Measurements from ENCODE around the gene RNF13.
"Not testable (repeated sequence)": the region's sequence is repeated elsewhere in the genome, so short reads cannot be mapped to it uniquely, and the experiment has no call there.

RNF13 gene

GRCh38 chr3:149959443-149959842, 146.4 kb downstream of the RNF13 start:
- DNase-seq: no peak

DNA sequence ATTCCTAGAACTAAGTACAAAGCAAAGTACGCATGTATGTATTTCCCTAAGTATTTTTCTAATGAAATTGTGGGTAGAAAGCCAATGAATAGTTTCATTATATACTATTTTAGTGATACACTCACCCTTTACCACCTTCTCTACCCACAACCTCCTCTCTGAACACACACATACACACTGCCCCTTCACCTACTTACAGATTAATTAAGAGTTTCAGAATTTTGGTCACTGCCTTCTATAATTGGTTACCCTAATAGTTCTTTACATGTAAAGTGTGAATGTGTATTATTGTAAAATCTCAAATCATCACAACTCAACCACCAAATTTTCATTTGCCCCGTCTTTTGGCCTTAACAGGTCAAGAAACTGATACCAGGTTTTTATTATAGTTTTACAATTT, 150.5 kb downstream of the RNF13 start:
- DNase-seq: no peak

- peak in 1 of 4 experiments; percentile 13 for DNase-seq
These were observed 151.3 kb downstream of the RNF13 start for GRCh38 chr3:149964291-149964690.

- peak in 3 of 4 experiments; percentile 11 to 38 (median 36) for DNase-seq
These were observed 152.3 kb downstream of the RNF13 start for GRCh38 chr3:149965278-149965677.

DNA sequence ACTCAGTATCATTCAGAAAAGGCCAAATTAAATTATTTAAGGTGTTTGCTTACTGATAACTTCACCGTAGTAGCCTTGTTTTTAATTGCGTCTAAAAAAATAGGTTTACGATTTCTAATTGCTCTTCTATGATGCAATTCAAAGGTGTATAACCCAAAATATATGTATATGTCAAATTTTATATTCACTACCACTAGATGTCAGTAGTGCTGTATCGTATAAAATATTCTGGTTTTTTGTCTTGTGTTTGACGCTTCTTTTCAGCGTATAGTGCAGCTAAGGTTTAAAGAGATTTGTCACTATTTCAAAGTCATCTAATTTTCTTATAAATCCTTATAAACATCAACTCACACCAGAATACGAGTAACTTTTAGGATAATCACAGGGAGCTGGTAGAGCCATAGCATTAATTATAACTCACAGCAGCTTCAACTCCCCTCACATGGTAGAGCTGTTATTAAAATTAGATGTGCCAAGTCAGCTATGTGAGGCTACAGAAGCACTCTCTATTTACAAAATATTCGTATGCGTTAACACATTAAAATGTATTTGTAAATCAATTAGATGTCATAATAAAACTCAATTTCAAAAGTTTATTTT, 154.2 kb downstream of the RNF13 start:
- DNase-seq: peak in 2 of 4 experiments; percentile 41 to 49

DNA sequence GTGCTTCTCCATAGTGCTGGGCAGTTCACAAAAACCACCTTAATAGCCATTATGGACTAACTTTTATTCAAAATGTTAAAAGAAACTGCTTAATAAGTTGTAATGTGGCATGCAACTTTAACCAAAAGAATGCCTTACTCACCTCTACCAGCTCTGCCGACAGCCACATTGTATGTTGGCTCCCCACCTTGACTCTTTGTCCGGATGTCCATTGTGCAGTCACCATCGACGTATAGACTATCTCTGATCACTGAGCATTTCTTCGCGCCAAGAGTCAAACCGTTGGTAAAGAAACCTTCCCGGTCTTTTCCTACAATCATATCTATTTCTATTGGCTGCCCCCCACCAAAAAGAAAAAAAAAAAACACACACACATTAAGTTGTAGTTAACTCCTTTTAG, 155.2 kb downstream of the RNF13 start:
- no peak for DNase-seq

DNA sequence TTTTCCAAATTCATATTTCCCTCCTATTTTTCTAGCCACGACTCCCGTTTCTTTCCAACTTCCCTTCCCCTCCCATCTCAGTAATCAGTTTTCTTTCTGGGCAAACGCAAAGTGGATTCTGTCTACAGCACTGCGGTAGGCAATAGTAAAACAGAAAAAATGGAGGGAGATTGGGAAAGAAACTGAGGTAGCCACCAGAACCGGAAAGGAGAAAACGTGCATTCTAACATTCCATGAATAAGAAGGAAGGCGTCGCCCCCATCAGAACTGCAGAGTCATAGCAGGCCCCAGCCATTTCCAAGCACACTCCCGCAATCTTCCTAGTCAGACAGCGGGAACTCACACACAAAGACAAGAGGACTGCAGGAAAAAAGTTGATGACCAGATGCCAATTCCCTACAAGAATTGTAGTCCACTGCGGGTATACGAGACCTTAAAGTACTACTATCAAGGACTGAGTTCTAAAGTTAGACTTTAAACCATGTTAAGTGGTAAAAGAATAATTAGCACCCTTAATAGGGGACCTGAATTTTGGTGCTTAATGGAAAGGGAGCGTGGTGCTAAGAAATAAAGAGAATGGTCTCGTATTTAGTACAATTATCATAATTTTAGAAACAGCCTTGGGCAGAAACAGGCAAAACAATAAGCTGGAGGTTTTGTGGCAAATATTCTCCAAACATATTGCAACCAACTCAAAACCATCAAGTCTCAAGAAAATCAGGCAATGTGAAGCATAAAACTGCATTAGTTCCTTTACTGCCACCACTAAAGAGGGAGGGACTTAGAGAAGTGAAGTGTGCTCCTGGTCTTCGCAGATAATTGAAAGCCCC, 156.3 kb downstream of the RNF13 start:
- DNase-seq: no peak

DNA sequence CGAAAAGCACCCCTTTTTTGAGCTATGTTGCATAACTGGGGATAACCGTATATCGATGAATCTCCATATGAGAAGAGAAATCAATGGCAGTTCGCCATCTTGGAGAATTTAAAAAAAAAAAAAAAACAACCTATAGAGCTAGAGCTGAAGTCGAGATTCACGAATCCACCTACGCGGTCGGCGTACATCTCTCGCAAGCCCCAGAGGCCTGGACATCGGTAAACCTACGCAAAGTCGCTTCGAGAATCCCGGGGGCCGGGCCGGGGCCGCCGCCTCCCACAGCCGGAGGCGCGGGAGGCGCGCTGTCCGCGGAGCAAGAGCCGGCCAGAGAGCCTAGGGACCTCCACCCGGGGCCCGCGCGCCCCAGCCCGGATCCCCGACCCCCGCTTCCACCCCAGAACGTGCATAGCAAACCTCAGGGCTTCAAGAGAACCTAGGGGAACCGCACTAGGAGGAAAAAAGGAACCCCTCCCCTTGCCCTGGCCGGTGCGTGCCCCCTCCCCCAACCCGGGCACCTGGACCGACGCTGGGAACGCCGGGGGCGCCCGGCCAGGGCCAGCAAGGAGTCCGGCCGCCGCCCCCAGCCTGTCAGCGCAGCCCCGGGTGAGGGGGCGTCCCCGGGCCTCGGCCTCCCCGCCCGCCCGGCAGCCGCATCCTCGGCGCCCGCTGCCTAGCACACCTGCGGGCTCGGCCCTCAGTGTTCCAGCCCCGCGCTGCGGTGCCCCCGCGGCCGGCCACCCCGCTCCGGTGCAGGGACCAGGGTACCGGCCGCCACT, 157.1 kb downstream of the RNF13 start:
- peak; percentile 48 to 62 (median 53) for DNase-seq

DNA sequence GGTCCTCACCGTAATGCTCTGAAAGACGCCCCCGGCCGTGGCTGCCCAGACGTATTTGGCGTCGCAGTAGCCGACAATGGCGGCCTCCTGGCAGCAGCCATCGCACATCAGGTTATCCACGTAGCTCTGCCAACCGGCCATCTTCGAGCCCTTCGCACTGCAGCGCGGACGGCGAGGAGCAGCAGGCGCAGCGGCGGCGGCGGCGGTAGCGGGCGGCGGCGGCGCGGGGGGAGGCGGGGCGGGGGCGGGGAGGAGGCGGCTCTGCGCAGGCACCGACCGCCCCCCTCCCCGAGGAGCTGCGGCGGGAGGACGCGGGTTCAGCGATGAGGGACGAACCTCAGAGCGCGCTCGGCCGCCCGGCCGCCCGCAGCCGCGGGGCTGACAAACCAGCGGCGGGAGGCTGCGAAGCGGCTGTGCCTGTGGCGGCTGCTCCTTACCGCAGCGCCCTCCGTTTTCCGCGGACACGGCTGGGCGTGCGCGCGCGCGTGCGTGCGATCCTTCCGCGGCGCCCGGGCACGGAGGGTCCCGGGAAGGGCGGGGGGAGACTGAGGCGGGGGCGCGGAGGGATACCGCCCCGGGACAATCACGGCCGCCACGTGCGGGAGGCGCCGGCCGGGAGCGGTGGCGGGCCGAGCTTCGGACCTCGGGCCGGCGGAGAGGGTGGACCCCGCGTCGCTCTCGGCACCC, 157.8 kb downstream of the RNF13 start, which contains the start of gene PFN2:
PFN2 (minus strand) TSS at position 180 of the 687 bp plus-strand sequence; CDS start at position 141, 39 bp downstream.
- DNase-seq: peak; percentile 11 to 54 (median 34)

DNA sequence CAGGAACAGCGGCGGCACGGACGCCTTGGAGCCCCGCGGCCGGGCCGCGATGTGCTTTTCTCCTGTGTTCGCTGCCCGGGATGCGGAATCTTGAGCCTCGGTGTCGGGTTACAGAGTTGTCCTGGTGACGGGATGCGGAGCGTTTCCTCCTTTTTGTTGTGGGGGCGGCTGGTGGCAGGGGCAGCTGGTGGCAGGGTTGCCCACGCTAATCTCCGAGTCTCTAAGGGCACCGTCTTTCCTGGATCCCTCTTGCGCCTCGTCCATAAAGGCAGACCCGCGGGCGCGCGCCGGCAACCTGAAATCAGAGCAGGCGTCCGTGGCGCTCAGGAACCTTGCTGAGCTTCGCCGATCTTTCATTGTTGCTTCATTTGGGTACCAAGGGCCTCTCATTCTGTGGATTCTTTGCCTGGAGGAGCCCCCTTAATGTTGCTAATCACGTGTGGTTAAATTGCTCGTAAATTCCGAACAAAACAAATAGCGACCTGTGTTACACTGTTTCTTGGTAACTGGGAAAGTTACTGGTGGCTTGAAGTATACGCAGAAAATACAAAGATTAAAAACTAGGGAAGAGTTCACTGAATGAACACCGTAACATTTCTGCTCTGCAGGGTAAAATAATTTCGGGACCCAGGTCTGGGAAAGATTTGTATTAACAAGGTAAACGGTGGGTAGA, 158.5 kb downstream of the RNF13 start:
- peak; percentile 23 to 54 (median 46) for DNase-seq

DNA sequence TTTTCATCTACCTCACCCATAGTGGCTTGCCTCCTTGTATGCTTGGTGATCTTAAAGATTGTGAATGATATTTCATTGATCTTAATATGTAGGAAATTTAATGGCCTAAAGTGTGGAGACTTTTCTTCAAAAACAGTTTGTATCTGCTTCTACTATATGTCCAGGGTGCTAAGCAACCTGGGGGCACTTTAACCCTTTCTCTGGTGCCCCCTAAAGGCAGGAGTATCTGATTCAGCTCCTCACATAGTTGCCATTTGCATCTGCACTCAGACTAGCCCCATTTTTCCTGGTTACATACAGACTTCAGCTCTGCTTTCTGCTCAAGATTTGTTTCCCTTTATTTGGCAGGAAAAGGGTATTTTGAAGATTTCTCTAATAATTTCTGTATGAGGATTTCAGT, 162.9 kb downstream of the RNF13 start:
- DNase-seq: no peak

DNA sequence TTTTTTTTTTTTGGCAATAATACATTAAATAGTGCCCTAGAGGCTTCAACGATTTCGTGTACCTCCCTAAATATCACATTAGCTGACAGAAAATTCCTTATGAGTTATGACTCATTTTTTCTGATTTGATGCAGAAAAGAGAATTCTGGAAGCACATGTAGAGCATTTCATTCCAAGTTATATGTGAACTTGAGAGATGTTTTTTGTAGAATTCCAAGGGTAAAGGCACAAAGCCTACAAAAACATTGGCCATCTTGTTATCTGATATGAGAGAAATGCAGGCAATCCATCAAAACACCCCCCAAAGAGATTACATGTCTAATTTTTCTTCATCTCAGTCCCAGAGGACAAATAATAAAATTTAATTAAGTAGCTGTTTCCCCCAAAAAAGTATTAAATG, 164.4 kb downstream of the RNF13 start:
- no peak for DNase-seq

GRCh38 chr3:149981979-149982378, 169.0 kb downstream of the RNF13 start:
- DNase-seq: not testable (repeated sequence)

DNA sequence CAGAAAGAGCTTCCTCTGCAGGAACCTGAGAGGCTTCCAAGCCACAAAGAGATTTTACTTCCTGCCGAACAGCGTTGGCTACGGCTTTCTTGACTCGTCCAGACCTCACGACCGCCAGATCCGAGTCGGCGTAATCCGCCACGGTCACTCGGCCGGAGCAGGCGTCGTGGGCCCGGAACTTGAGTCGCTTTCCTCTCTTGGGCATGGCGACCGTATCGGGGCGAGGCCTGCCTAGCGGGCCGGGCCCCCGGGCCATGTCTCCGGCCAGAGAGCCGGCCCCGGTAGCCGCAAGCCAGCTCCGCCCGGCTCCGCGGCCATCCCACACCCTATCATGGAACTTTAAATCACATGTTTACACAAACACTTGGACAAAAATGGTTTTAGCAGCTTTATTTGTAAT, 170.0 kb downstream of the RNF13 start:
- DNase-seq: not testable (repeated sequence)

- no peak for DNase-seq
These were observed 170.6 kb downstream of the RNF13 start for GRCh38 chr3:149983628-149984027.

GRCh38 chr3:149989307-149989706, 176.3 kb downstream of the RNF13 start:
- DNase-seq: no peak

DNA sequence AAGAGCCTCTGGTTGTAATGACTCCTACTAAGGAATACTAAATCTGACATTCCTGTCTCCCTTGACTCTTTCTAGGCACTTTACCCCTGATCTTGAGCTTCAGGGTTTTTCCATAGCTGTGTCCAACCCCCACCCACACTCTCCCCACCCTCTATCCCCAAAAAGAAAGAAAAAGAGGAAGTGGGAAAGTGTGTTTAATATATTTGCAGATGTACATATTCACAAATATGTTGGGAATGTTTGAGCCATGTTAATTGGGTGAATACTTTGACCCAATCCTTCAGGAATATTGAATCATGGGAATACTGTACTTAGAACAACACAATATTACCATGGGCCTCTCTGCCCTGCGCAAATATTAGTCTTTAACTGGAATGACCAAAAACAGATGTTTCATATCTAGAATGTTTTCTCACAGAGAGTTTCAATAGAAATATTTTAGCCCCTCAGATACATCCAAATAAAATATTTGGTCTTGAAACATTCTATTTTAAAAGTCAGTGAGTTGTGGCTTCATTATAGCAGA, 177.5 kb downstream of the RNF13 start:
- DNase-seq: no peak

DNA sequence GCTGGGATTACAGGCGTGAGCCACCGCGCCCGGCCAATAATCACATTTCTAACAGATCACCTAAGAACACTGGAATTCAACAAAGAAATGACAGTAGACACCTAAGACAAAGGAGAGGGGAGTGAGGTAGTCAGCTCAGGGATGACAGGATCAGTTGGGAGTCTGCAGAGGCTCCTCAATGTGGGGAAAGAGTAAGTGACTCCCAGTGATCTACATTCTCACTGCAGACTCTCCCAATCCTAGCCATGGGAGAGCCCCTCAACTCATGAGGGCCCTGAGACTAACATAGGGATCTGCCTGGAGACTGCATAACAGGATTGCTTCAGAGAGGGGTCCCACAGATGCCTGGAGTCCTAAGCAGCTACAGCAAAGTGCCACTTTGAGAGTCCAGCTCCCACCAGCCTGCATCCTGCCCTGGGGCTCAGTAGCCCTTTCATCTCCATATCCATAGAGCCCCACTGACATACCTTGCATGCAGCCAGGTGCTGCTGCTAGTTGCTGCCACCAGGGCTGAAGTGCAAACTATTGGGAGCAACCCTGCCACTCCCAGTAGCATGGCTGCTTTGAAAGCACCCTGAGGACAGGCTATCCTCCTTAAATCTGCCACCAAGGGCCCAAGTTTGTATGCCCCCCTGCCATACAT, 179.5 kb downstream of the RNF13 start:
- no peak for DNase-seq

DNA sequence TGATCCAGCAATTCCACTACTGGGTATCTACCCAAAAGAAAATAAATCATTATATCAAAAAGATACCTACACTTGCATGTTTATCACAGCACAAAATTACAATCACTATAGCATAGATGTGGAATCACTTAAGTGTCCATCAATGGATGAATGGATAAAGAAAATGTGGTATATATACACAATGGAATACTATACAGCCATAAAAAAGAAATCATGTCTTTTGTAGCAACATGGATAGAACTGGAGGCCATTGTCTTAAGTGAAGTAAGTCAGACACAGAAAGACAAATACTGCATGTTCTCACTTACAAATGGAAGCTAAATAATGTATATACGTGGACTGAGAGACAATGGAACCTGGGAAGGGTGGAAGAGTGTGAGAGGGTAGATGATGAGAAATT, 185.9 kb downstream of the RNF13 start:
- no peak for DNase-seq

- no peak for DNase-seq
These were observed 186.4 kb downstream of the RNF13 start for GRCh38 chr3:149999421-149999820.

DNA sequence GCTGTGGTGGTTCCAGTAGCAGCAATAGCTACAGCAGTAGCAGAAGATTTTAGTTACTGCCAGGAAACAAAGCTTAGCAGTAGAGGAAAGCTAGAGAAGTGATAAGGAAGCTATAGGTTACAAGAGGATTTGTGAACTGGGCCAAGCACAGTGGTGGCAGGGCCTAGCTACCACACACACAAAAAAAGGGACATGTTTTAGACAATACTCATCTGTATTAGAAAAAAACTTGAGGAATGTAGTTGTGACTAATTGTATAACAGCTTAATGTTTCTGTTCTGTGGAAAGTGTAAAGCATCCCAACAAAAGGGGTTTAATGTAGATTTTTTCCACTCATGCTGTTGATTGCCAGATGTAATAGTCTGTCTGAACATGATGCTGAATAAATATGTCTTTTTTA, 187.6 kb downstream of the RNF13 start:
- no peak for DNase-seq

All from suppressor macrophage (primary cell).